DOHH2 (cell line): ENCODE results near the gene APIP.

Experiments used
- H3F3A ChIP-seq: fragments of 200-600 bp; sonication (generic), shearing (Covaris generic); 2 replicates; pipeline ENCODE4 v1.6.0; 2016; ENCODE audit warnings: antibody characterized with exemption, mild to moderate bottlenecking; ENCODE audit not compliant: control insufficient read depth, insufficient read depth
- H3K27ac ChIP-seq: fragments of 200-600 bp; sonication (generic); 2 replicates; pipeline ENCODE4 v1.5.1; 2014; ENCODE audit warnings: low read depth, mild to moderate bottlenecking, low read length, moderate library complexity
- H3K27me3 ChIP-seq: fragments of 200-600 bp; sonication (generic); 2 replicates; pipeline ENCODE4 v1.6.1; 2014; ENCODE audit warnings: mild to moderate bottlenecking, low read length, mixed read lengths; ENCODE audit not compliant: control insufficient read depth
- H3K36me3 ChIP-seq: fragments of 200-600 bp; sonication (generic); 2 replicates; pipeline ENCODE4 v1.6.1; 2014; ENCODE audit warnings: mild to moderate bottlenecking, low read length, moderate library complexity, mixed read lengths; ENCODE audit not compliant: control insufficient read depth
- H3K4me1 ChIP-seq: fragments of 200-600 bp; sonication (generic); 2 replicates; pipeline ENCODE4 v1.6.1; 2014; ENCODE audit warnings: mild to moderate bottlenecking, low read length, mixed read lengths; ENCODE audit not compliant: control insufficient read depth
- H3K4me2 ChIP-seq: fragments of 200-600 bp; sonication (generic); 2 replicates; pipeline ENCODE4 v1.6.0; 2014; ENCODE audit warnings: mild to moderate bottlenecking, low read length, moderate library complexity
- H3K4me3 ChIP-seq: fragments of 200-600 bp; sonication (generic); 2 replicates; pipeline ENCODE4 v1.5.1; 2014; ENCODE audit warnings: mild to moderate bottlenecking, low read length, mixed read lengths
- H3K79me2 ChIP-seq: fragments of 200-600 bp; sonication (generic); 2 replicates; pipeline ENCODE4 v1.6.1; 2014; ENCODE audit warnings: mild to moderate bottlenecking, low read length, mixed read lengths; ENCODE audit not compliant: control insufficient read depth
- H3K9me2 ChIP-seq: fragments of 200-600 bp; sonication (generic); replicated peaks from 2 replicates; pipeline ENCODE4 v1.6.1; 2014; ENCODE audit warnings: mild to moderate bottlenecking, low read length, mixed read lengths; ENCODE audit not compliant: control insufficient read depth
- H3K9me3 ChIP-seq: fragments of 200-600 bp; sonication (generic); 2 replicates; pipeline ENCODE4 v1.6.1; 2014; ENCODE audit warnings: antibody characterized with exemption, low read length, mixed read lengths; ENCODE audit not compliant: control insufficient read depth, insufficient read depth
- H4K20me1 ChIP-seq: fragments of 200-600 bp; sonication (generic); 2 replicates; pipeline ENCODE4 v1.6.0; 2014; ENCODE audit warnings: low read depth, mild to moderate bottlenecking, antibody characterized with exemption, low read length, moderate library complexity; ENCODE audit not compliant: control insufficient read depth, insufficient read depth
- EZH2phosphoT487 ChIP-seq: fragments of 200-600 bp; sonication (generic); IDR thresholded peaks from 2 replicates; pipeline ENCODE4 v1.6.1; 2017; ENCODE audit warnings: borderline replicate concordance, mild to moderate bottlenecking, antibody characterized with exemption, low read length, moderate library complexity, mixed read lengths
- TF ChIP-seq, protein P1 (sequence below): fragments of 200-600 bp; sonication (generic); IDR thresholded peaks from one replicate; pipeline ENCODE4 v1.5.1; 2014; ENCODE audit warnings: antibody characterized with exemption, mild to moderate bottlenecking, low read depth, low read length; ENCODE audit not compliant: poor library complexity, severe bottlenecking

The APIP gene

DNA sequence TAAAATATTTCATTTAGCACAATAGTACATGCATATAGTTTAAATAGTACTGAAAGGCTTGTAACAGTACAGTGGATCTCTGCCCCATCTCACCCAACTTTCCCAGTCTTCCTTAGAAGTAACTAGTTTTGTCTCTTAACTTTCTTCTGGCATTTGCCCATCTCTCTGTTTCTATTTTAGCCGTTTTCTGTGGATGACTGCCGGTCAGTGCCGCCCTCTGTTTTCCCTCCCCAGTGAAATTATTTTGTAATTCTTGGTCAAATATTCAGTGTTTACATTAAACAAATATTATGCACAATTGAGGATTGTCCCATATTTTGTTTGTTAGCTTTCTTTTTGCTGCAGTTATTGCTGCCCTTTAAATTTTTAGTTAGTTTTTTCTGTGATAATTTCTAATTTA lies 8.5 kb upstream of the APIP start:
- no peaks in the 10 kb centered on the region for H3K27me3 ChIP-seq
- TF ChIP-seq EZH2phosphoT487, result no peak
- TF ChIP-seq, protein P1, sequence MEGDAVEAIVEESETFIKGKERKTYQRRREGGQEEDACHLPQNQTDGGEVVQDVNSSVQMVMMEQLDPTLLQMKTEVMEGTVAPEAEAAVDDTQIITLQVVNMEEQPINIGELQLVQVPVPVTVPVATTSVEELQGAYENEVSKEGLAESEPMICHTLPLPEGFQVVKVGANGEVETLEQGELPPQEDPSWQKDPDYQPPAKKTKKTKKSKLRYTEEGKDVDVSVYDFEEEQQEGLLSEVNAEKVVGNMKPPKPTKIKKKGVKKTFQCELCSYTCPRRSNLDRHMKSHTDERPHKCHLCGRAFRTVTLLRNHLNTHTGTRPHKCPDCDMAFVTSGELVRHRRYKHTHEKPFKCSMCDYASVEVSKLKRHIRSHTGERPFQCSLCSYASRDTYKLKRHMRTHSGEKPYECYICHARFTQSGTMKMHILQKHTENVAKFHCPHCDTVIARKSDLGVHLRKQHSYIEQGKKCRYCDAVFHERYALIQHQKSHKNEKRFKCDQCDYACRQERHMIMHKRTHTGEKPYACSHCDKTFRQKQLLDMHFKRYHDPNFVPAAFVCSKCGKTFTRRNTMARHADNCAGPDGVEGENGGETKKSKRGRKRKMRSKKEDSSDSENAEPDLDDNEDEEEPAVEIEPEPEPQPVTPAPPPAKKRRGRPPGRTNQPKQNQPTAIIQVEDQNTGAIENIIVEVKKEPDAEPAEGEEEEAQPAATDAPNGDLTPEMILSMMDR, result no peak
- H3K79me2 ChIP-seq, result peaks cover 53% of the 10 kb centered on the region
- no peaks in the 10 kb centered on the region for H4K20me1 ChIP-seq
- H3K4me2 ChIP-seq, result no peak overlapping the region
- no peak overlapping the region for H3K4me3 ChIP-seq
- H3K9me2 ChIP-seq, result no peaks in the 10 kb centered on the region
- H3K9me3 ChIP-seq, result no peaks in the 10 kb centered on the region
- 0 out of 2 replicates have a peak, but pooled peaks cover 3% of the 10 kb centered on the region for H3K4me1 ChIP-seq
- H3K36me3 ChIP-seq, result no peaks in the 10 kb centered on the region
- 0 out of 2 replicates have a peak, but pooled peaks cover 2% of the 10 kb centered on the region for H3F3A ChIP-seq
- H3K27ac ChIP-seq, result no peak overlapping the region

GRCh38 chr11:34921156-34921555 lies 5.0 kb upstream of the APIP start:
- TF ChIP-seq, protein P1, result no peak
- no peak for TF ChIP-seq EZH2phosphoT487
- Histone ChIP-seq H3K4me3 (no peak overlapping the region), H3K4me2 (no peak overlapping the region), H3K36me3 (no peaks in the 10 kb centered on the region), H3K27ac (no peak overlapping the region), H3K27me3 (no peaks in the 10 kb centered on the region), H3K9me3 (no peaks in the 10 kb centered on the region), H3F3A (no peaks in the 10 kb centered on the region), H3K4me1 (peaks cover 13% of the 10 kb centered on the region), H3K79me2 (peaks cover 56% of the 10 kb centered on the region), H3K9me2 (no peaks in the 10 kb centered on the region), H4K20me1 (no peaks in the 10 kb centered on the region)

DNA sequence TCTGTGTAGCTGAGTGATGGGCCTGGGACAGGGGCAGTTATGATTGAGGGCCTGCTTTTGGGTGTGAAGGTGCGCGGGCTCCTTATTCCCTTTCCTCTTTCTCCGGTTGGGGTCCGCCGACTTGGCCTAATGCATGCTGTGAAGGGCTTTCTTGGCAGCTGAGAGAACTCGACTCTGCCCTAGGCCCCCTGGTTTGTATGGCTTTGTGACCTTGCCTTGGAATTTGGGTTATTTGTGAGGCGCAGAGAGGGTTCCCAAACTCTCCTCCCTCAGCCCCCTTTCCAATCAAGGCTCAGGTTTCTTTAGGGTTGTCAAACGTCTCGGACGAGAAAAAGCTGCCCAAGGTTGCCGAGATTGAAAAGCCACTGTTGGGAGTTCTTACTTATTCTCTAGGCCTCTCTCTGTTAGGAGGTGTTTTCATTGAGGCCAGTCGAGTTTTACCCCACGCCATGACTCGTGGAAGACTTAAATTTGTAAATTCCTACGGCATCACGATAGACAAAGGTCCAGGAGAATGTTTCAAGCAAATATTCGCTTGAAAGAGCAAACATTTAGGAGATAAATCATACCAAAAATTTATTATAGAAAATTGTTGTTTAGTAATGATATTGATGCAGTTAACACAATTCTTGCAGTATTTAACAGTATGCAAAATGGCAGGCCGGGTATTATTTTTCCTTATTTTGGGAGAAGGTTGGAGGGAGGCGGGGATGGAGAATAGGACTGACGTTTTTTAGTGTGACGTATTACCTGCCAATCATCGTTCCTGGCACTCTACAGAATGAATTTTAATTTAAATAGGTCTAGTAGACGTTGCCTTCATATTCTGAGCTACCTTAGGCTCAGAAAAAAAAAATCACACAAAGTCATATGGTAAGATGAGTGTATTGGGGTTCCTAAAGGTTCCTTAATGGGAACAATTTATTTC lies 928 bp upstream of the APIP start:
- H3K79me2 ChIP-seq, result peaks cover 73% of the 10 kb centered on the region
- no peaks in the 10 kb centered on the region for H4K20me1 ChIP-seq
- H3F3A ChIP-seq, result no peaks in the 10 kb centered on the region
- H3K4me2 ChIP-seq, result peak overlapping the region; percentile 71
- no peak for TF ChIP-seq EZH2phosphoT487
- TF ChIP-seq, protein P1, result no peak
- H3K27ac ChIP-seq, result 0 out of 2 replicates have a peak overlapping the region, but pooled peaks have one; percentile 25
- H3K27me3 ChIP-seq, result no peaks in the 10 kb centered on the region
- H3K4me3 ChIP-seq, result peak overlapping the region; percentile 91
- no peaks in the 10 kb centered on the region for H3K9me2 ChIP-seq
- peaks cover 18% of the 10 kb centered on the region for H3K36me3 ChIP-seq
- H3K4me1 ChIP-seq, result peaks cover 21% of the 10 kb centered on the region
- H3K9me3 ChIP-seq, result peaks cover 5% of the 10 kb centered on the region; the same call in 1 of the 2 replicates
